ENCODE measurements around the gene MTF2.

The MTF2 gene

DNA sequence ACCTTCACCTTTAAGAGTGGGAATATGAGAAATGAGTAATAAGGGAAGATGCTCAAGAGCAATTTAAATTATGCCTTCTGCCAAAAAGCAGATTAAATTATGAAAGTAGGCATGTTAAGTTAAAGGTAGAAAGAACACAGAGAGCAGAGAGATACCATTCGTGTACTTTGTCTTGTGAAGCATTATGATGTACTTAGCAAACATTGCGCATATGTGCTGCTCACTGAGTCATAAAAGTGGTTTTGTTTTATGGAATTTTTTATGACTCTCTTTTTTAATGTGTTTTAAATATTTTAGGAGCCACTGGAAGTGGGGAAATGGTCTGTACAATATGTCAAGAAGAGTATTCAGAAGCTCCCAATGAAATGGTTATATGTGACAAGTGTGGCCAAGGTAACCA is 35.3 kb downstream of the MTF2 start:
- Histone ChIP-seq H3K4me3 (ENCODE audit: low read length) (no peak overlapping the region), H3K27ac (ENCODE audit: low read length) (no peak overlapping the region), H3K27me3 (replicated peaks; ENCODE audit: insufficient read depth, low read length) (no peaks in the 10 kb centered on the region), H3F3A (ENCODE audit: insufficient read depth, low read length) (peaks cover 3% of the 10 kb centered on the region; the same call in 1 of the 2 replicates), H3K9me3 (replicated peaks; ENCODE audit: insufficient read depth, low read length) (no peaks in the 10 kb centered on the region), H3K4me2 (ENCODE audit: low read depth, low read length) (no peak overlapping the region), H2AFZ (ENCODE audit: low read length) (no peak overlapping the region), H3K79me2 (ENCODE audit: low read length) (peaks cover 35% of the 10 kb centered on the region), H3K4me1 (ENCODE audit: low read length) (peaks cover 10% of the 10 kb centered on the region; the same call in 1 of the 2 replicates), H4K20me1 (ENCODE audit: insufficient read depth, low read length) (no peaks in the 10 kb centered on the region), H3K9ac (ENCODE audit: low read length) (no peak overlapping the region), H3K36me3 (replicated peaks; ENCODE audit: insufficient read depth, low read length) (no peaks in the 10 kb centered on the region; the same call in 1 of the 2 replicates), H3K9me2 (replicated peaks; ENCODE audit: insufficient read depth, low read length) (no peaks in the 10 kb centered on the region)
- TF ChIP-seq EZH2 (optimal IDR thresholded peaks at IDR 0.05; ENCODE audit: low read depth, low read length) (no peak), EZH2phosphoT487 (IDR thresholded peaks at IDR 0.05; ENCODE audit: low read length) (no peak)
- TF ChIP-seq, protein P1, sequence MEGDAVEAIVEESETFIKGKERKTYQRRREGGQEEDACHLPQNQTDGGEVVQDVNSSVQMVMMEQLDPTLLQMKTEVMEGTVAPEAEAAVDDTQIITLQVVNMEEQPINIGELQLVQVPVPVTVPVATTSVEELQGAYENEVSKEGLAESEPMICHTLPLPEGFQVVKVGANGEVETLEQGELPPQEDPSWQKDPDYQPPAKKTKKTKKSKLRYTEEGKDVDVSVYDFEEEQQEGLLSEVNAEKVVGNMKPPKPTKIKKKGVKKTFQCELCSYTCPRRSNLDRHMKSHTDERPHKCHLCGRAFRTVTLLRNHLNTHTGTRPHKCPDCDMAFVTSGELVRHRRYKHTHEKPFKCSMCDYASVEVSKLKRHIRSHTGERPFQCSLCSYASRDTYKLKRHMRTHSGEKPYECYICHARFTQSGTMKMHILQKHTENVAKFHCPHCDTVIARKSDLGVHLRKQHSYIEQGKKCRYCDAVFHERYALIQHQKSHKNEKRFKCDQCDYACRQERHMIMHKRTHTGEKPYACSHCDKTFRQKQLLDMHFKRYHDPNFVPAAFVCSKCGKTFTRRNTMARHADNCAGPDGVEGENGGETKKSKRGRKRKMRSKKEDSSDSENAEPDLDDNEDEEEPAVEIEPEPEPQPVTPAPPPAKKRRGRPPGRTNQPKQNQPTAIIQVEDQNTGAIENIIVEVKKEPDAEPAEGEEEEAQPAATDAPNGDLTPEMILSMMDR (IDR thresholded peaks at IDR 0.05; ENCODE audit: low read length) = no peak
- no peak for DNase-seq

DNA sequence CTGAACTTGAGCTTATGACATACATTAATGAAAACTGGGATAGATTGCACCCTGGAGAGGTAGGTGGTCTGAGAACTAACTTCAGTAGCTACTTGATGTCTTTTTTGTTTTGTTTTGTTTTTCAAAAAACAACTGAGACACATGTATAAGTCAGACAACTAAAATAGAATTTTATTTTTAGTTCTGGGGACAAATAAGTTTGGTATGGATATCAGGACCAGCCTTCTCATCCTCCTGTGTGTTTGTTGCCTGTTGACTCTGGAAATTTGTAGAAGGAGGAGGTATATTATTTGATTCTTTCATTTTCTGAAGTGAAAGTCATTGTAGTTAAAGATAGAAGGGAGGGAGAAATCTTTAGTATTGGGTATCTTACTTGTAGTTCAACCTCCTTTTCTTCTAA is 41.5 kb downstream of the MTF2 start:
- Histone ChIP-seq H3F3A (ENCODE audit: insufficient read depth, low read length) (no peaks in the 10 kb centered on the region; the same call in 1 of the 2 replicates), H2AFZ (ENCODE audit: low read length) (no peak overlapping the region), H3K27ac (ENCODE audit: low read length) (no peak overlapping the region), H3K9me3 (replicated peaks; ENCODE audit: insufficient read depth, low read length) (no peaks in the 10 kb centered on the region), H3K4me3 (ENCODE audit: low read length) (no peak overlapping the region), H3K4me2 (ENCODE audit: low read depth, low read length) (no peak overlapping the region), H3K4me1 (ENCODE audit: low read length) (no peaks in the 10 kb centered on the region), H3K27me3 (replicated peaks; ENCODE audit: insufficient read depth, low read length) (no peaks in the 10 kb centered on the region), H3K9ac (ENCODE audit: low read length) (no peak overlapping the region), H3K9me2 (replicated peaks; ENCODE audit: insufficient read depth, low read length) (no peaks in the 10 kb centered on the region), H3K79me2 (ENCODE audit: low read length) (no peaks in the 10 kb centered on the region), H3K36me3 (replicated peaks; ENCODE audit: insufficient read depth, low read length) (no peaks in the 10 kb centered on the region), H4K20me1 (ENCODE audit: insufficient read depth, low read length) (no peaks in the 10 kb centered on the region)
- no peak for DNase-seq
- TF ChIP-seq EZH2 (optimal IDR thresholded peaks at IDR 0.05; ENCODE audit: low read depth, low read length) (no peak), EZH2phosphoT487 (IDR thresholded peaks at IDR 0.05; ENCODE audit: low read length) (no peak)
- TF ChIP-seq, protein P1 (IDR thresholded peaks at IDR 0.05; ENCODE audit: low read length) = no peak

DNA sequence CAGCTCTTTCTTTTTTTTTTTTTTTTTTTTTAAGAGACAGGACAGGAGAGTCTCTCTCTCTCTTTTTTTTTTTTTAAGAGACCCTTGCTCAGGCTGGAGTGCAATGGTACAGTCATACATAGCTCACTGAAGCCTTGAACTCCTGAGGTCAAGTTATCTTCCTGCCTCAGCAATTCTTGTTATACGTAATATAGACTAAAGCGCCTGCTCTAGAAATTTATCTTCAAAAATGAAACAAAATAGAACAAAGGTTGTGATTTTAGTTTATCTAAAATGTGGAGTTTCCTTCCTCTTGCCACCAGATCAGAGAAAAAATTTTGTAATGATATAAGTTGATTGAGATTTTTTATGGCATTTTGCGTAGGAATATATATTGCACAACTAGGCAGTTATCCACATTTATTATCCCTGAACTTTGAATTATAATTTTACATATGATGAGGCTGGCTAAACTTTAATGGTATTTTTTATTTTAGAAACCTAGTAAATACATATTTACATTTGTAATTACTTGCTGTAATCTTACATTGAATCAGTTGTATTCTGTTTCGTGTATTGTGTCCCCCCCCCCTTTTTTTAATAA is 44.2 kb downstream of the MTF2 start:
- H3K4me1 ChIP-seq (ENCODE audit: low read length) = no peaks in the 10 kb centered on the region
- no peaks in the 10 kb centered on the region for H4K20me1 ChIP-seq (ENCODE audit: insufficient read depth, low read length)
- no peak overlapping the region for H3K9ac ChIP-seq (ENCODE audit: low read length)
- no peak overlapping the region for H3K4me3 ChIP-seq (ENCODE audit: low read length)
- no peaks in the 10 kb centered on the region; the same call in 1 of the 2 replicates for H3F3A ChIP-seq (ENCODE audit: insufficient read depth, low read length)
- H3K79me2 ChIP-seq (ENCODE audit: low read length) = no peaks in the 10 kb centered on the region
- no peaks in the 10 kb centered on the region for H3K27me3 ChIP-seq (replicated peaks; ENCODE audit: insufficient read depth, low read length)
- H3K4me2 ChIP-seq (ENCODE audit: low read depth, low read length) = no peak overlapping the region
- no peak for DNase-seq
- no peaks in the 10 kb centered on the region for H3K9me2 ChIP-seq (replicated peaks; ENCODE audit: insufficient read depth, low read length)
- H3K36me3 ChIP-seq (replicated peaks; ENCODE audit: insufficient read depth, low read length) = no peaks in the 10 kb centered on the region
- H3K9me3 ChIP-seq (replicated peaks; ENCODE audit: insufficient read depth, low read length) = no peaks in the 10 kb centered on the region
- no peak overlapping the region for H2AFZ ChIP-seq (ENCODE audit: low read length)
- no peak overlapping the region for H3K27ac ChIP-seq (ENCODE audit: low read length)
- TF ChIP-seq, protein P1 (IDR thresholded peaks at IDR 0.05; ENCODE audit: low read length) = no peak
- TF ChIP-seq EZH2phosphoT487 (IDR thresholded peaks at IDR 0.05; ENCODE audit: low read length) (no peak), EZH2 (optimal IDR thresholded peaks at IDR 0.05; ENCODE audit: low read depth, low read length) (no peak)

All from MM.1S (cell line).